Cardiac fibroblast (primary cell): ENCODE results near the gene SUPT3H.

ENCODE experiments used
- DNase-seq, 2 donors: peaks; one replicate each; pipeline versions ENCODE4 v3.0.0 to v3.0.0-alpha.2; 2010; ENCODE audit warnings: low read depth in 2 of 2
- H3K4me3 ChIP-seq, 2 donors: replicated peaks in 1 of 2; 1 replicate in 1 of 2; 2 replicates in 1 of 2; pipeline ENCODE4 v1.5.1; 2011; ENCODE audit warnings: low read depth in 2 of 2, low read length in 2 of 2, mild to moderate bottlenecking in 2 of 2, moderate library complexity in 1 of 2
- TF ChIP-seq, protein P1 (sequence below): IDR thresholded peaks from one replicate; pipeline ENCODE4 v1.5.1; 2011; ENCODE audit warnings: low read depth, mild to moderate bottlenecking, low read length, inconsistent platforms

SUPT3H gene

DNA sequence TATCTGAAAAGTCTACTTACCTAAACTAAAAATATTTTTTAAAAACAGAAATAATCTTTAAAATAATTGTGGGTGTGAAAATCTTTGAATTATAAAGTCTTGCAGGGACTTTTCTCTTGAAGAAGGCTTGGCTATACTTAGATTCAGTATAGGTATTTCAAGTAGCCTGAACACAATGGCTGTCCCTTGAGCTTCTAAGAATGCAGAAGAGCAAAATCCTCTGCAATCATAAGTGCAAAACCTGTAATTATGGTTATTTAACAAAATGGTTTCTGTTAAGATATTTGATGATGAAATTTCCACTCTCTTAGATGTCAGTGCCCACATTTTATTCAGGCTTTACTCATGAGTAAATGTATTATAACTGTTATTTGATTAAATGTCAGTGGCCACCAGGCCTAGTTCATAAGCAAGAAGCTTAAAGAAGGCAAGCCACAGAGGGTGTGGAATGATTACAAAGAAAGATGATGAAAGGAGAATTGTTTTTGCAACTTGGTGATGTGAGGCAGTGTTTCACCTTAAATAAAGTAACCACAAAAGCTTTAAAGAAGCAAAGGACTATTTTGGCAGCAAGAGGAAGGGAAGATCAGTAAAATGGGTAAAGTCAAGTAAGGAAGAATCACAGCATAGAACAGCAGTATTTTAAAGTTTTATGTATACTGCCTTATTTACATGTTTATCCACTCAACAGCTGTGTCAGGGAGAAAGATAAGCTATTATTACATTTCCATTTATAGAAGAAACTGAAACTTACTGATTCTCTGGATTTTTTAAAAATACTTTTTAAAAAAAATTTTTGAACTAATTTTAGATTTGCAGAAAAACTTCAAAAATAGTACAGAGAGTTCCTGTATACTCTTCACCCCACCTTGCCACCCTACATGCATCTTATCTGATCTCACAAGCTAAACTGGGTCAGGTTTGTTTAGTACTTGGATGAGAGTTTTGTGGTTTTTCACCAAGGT lies 400.8 kb downstream of the SUPT3H start:
- TF ChIP-seq, protein P1, sequence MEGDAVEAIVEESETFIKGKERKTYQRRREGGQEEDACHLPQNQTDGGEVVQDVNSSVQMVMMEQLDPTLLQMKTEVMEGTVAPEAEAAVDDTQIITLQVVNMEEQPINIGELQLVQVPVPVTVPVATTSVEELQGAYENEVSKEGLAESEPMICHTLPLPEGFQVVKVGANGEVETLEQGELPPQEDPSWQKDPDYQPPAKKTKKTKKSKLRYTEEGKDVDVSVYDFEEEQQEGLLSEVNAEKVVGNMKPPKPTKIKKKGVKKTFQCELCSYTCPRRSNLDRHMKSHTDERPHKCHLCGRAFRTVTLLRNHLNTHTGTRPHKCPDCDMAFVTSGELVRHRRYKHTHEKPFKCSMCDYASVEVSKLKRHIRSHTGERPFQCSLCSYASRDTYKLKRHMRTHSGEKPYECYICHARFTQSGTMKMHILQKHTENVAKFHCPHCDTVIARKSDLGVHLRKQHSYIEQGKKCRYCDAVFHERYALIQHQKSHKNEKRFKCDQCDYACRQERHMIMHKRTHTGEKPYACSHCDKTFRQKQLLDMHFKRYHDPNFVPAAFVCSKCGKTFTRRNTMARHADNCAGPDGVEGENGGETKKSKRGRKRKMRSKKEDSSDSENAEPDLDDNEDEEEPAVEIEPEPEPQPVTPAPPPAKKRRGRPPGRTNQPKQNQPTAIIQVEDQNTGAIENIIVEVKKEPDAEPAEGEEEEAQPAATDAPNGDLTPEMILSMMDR: no peak
- H3K4me3 ChIP-seq: no peak overlapping the region
- DNase-seq: peak; percentile 33 to 39

DNA sequence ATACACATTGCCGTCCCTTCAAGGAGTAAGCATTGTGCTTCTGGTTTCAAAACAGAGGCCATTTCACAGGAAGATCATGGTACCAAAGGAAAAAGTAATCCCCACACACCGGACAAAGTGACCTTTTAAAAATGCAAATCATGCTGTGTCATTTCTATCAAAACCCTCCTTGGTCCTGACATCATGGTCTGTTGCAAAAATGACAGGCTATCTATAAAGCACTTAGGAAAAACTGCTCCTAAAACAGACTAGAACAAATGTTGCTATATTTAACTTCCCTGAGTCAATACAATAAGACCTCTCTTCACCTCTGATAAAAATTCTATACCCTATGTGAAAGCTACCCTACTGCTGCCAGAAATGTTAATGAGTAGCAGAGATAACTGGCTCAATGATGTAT lies 403.2 kb downstream of the SUPT3H start:
- H3K4me3 ChIP-seq: no peak overlapping the region
- TF ChIP-seq, protein P1: no peak
- DNase-seq: no peak

DNA sequence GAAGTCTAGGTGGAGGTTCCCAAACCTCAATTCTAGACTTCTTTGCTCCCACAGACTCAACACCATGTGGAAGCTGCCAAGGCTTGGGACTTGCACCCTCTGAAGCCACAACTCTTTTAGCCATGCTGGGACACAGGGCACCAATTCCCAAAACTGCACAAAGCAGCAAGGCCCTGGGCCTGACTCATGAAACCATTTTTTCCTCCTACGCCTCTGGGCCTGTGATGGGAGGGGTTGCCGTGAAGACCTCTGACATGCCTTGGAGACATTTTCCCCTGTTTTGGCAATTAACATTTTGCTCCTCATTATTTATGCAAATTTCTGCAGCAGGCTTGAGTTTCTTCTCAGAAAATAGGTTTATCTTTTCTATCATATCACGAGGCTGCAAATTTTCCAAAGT lies 405.0 kb downstream of the SUPT3H start:
- no peak overlapping the region for H3K4me3 ChIP-seq
- TF ChIP-seq, protein P1: no peak
- no peak for DNase-seq

DNA sequence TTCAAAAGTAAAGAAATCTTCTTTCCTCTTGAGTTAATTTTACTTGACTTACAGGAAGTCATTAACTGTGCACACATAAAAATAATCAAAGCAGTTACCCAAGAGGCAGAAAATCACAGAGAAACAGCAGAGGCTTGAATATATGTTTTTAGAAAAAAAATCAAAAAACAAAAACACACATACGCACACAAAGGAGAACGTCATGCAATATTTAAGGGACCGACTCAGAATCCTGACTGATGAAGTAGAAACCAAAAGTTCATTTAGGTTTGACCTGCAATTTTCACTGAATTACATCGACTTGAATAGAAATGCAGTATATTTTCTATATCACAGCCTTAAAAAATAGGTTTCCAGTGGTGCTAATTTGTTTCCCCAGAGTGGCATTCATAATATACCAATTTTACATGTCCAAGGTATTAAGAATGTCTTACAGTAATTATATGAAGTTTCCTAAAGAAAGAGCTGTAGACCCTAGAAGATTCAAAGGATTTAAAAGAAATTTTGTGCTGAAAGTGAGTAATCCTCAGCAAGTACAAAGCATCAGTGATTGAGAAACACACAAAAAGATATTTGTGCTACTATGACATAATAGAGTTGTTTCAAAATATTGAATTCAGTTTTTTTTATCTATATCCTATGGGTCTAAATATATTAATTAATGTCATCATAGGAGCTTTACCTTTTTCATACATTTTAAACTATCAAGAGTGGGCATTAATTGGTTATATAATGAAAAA lies 408.1 kb downstream of the SUPT3H start:
- peak; percentile 16 to 62 for DNase-seq
- TF ChIP-seq, protein P1: no peak
- no peak overlapping the region for H3K4me3 ChIP-seq

DNA sequence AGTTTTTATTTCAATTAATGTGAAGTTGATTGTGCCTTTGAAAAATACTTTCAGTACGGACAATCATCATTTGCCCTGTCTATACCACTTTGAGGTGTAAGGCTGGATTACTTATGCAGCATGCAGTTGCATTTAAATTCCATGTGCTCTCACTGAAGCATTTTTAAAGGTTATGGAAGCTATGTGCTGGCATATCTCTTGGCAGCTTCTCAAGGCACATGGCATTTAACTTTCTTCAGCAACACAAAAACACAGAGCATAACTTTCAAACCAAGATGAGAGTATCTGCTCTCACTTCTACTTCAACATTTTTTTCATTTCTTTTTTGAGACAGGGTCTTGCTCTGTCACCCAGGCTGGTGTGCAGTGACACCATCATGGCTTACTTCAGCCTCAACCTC lies 410.3 kb downstream of the SUPT3H start:
- TF ChIP-seq, protein P1: no peak
- DNase-seq: peak in 1 of 2 donors; percentile 32
- H3K4me3 ChIP-seq: no peak overlapping the region

DNA sequence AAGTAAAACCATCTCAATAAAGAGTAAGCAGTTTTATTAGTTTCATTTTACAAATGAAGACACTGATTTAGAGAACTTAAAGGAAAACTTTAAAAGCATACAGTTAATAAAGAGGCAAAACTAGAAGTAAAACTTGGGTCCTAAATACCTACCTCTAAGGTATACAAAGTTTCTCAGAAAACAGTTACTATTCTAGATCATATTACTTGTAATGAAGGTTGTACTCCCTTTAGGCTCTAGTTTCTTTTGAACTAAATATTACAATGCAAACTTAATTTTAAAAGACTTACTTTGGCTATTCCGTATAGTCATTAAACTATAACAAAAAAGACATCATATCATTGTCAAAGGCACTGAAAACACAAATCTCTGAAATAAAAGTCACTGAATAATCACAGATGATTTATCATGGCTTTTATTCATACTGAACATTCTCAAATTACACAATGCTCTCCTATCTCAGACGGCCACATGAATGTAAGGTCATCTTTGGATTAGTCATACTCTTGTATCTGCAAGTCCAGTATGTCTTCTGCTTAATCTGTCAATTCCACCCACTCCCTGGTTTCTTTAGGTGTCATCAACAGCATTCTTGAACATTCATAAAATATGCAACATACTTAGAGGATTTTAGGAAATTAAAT lies 411.2 kb downstream of the SUPT3H start:
- DNase-seq: peak; percentile 64 to 68
- H3K4me3 ChIP-seq: no peak overlapping the region
- TF ChIP-seq, protein P1: no peak
